H1 (cell line): ENCODE measurements around the gene MPP2. TPM values are rescaled to one million over a fixed set of nuclear protein-coding genes. Genes with fewer than 3 reads are reported as not detected.

ENCODE experiments used
- CTCF ChIA-PET: fragments of 300-600 bp; sonication (Branson Sonifier 250); formaldehyde crosslinking; loops from one replicate; lab custom pipeline; 2021; ENCODE audit not compliant: partially characterized antibody; lab: Charles Lee
- POLR2A ChIA-PET: fragments of 300-600 bp; sonication (Branson Sonifier 250); formaldehyde crosslinking; loops from one replicate; lab custom pipeline; 2021; ENCODE audit warnings: inconsistent platforms; ENCODE audit not compliant: partially characterized antibody; lab: Charles Lee
- DNase-seq, 2 experiments: peaks; one replicate each; pipeline versions ENCODE4 v3.0.0 to v3.0.0-alpha.2; 2010 to 2022; ENCODE audit warnings: low spot score in 2 of 2, low read depth in 1 of 2, mixed read lengths in 1 of 2
- FAIRE-seq: peaks from 2 replicates; lab custom pipeline; 2011; peaks lifted over from hg19 to GRCh38; lab: Jason Lieb, UNC
- H2AFZ ChIP-seq: 2 replicates; pipeline ENCODE4 v1.8.1; 2012; ENCODE audit warnings: low read length, inconsistent platforms
- H2AK5ac ChIP-seq: 2 replicates; pipeline ENCODE4 v1.6.1; 2013; ENCODE audit warnings: low read depth, low read length
- H2BK120ac ChIP-seq: replicated peaks from 2 replicates; pipeline ENCODE3; 2013; ENCODE audit warnings: low read depth, low read length, inconsistent platforms
- H2BK12ac ChIP-seq: 2 replicates; pipeline ENCODE4 v1.6.1; 2013; ENCODE audit warnings: low read depth, low read length
- H2BK15ac ChIP-seq: 2 replicates; pipeline ENCODE4 v1.6.1; 2013; ENCODE audit warnings: low read length
- H2BK20ac ChIP-seq: 2 replicates; pipeline ENCODE4 v1.6.1; 2013; ENCODE audit warnings: low read length
- H2BK5ac ChIP-seq: 2 replicates; pipeline ENCODE4 v1.6.1; 2013; ENCODE audit warnings: low read depth, low read length
- H3K14ac ChIP-seq: 2 replicates; pipeline ENCODE4 v1.6.1; 2013; ENCODE audit warnings: inconsistent platforms; ENCODE audit not compliant: insufficient read length
- H3K18ac ChIP-seq: 2 replicates; pipeline ENCODE4 v1.6.1; 2013; ENCODE audit warnings: low read length; ENCODE audit errors: extremely low read depth
- H3K23ac ChIP-seq: 2 replicates; pipeline ENCODE4 v1.6.1; 2013; ENCODE audit warnings: inconsistent platforms; ENCODE audit not compliant: insufficient read length
- H3K23me2 ChIP-seq: 2 replicates; pipeline ENCODE4 v1.6.1; 2013; ENCODE audit warnings: low read depth, low read length
- H3K27ac ChIP-seq: 2 replicates; pipeline ENCODE4 v1.6.1; 2011; ENCODE audit warnings: low read depth, low read length, inconsistent platforms
- H3K27me3 ChIP-seq, 4 experiments: replicated peaks in 1 of 4; 1 replicate in 1 of 4; 2 replicates in 3 of 4; pipeline versions ENCODE4 v1.6.1 to v1.8.1; 2011 to 2013; ENCODE audit warnings: low read length in 3 of 4, mild to moderate bottlenecking in 3 of 4, inconsistent platforms in 2 of 4, mixed read lengths in 2 of 4, moderate library complexity in 1 of 4; ENCODE audit not compliant: control insufficient read depth in 3 of 4, insufficient read depth in 3 of 4; ENCODE audit errors: extremely low read depth in 1 of 4
- H3K36me3 ChIP-seq, 4 experiments: 2 replicates each; pipeline versions ENCODE4 v1.6.1 to v1.8.1; 2011 to 2013; ENCODE audit warnings: mild to moderate bottlenecking in 4 of 4, low read length in 3 of 4, moderate library complexity in 2 of 4, control low read depth in 1 of 4, inconsistent platforms in 1 of 4; ENCODE audit not compliant: insufficient read depth in 4 of 4, control insufficient read depth in 2 of 4
- H3K4ac ChIP-seq: replicated peaks from 2 replicates; pipeline ENCODE3; 2013; ENCODE audit warnings: low read length, low read depth, mixed read lengths, inconsistent platforms; ENCODE audit not compliant: insufficient read length
- H3K4me1 ChIP-seq, 4 experiments: replicated peaks in 1 of 4; 1 replicate in 1 of 4; 2 replicates in 3 of 4; pipeline versions ENCODE4 v1.6.1 to v1.8.1; 2011 to 2013; ENCODE audit warnings: low read length in 3 of 4, inconsistent platforms in 2 of 4, mixed read lengths in 1 of 4; ENCODE audit not compliant: insufficient read depth in 4 of 4, control insufficient read depth in 3 of 4
- H3K4me2 ChIP-seq, 2 experiments: 2 replicates each; pipeline versions ENCODE4 v1.6.1 to v1.8.1; 2011 to 2013; ENCODE audit warnings: low read depth in 2 of 2, low read length in 2 of 2, control low read depth in 1 of 2, inconsistent platforms in 1 of 2, mild to moderate bottlenecking in 1 of 2; ENCODE audit not compliant: insufficient read depth in 1 of 2
- H3K4me3 ChIP-seq, 4 experiments: fragments of 200-600, 300-600 bp in 1 of 4; sonication (generic), shearing (Covaris generic), sonication (Bioruptor Twin) in 1 of 4; 2 replicates each; pipeline versions ENCODE4 v1.5.1 to v1.8.1; 2011 to 2016; ENCODE audit warnings: low read length in 4 of 4, low read depth in 3 of 4, control low read depth in 2 of 4, inconsistent platforms in 2 of 4, mild to moderate bottlenecking in 2 of 4, mixed read lengths in 1 of 4, moderate library complexity in 1 of 4; ENCODE audit not compliant: insufficient read depth in 2 of 4; ENCODE audit errors: extremely low read depth in 1 of 4
- H3K56ac ChIP-seq: replicated peaks from 2 replicates; pipeline ENCODE3; 2013; ENCODE audit warnings: low read depth, mild to moderate bottlenecking, mixed read lengths, low read length, inconsistent platforms; ENCODE audit not compliant: insufficient read length
- H3K79me1 ChIP-seq: 2 replicates; pipeline ENCODE4 v1.6.1; 2013; ENCODE audit warnings: low read depth, low read length, control low read depth
- H3K79me2 ChIP-seq, 2 experiments: 2 replicates each; pipeline versions ENCODE4 v1.6.1 to v1.8.1; 2012 to 2013; ENCODE audit warnings: low read length in 2 of 2, mild to moderate bottlenecking in 2 of 2, inconsistent platforms in 1 of 2; ENCODE audit not compliant: insufficient read depth in 2 of 2, control insufficient read depth in 1 of 2
- H3K9ac ChIP-seq, 4 experiments: replicated peaks in 1 of 4; 1 replicate in 1 of 4; 2 replicates in 3 of 4; pipeline versions ENCODE4 v1.6.1 to v1.8.1; 2011 to 2013; ENCODE audit warnings: low read depth in 3 of 4, low read length in 3 of 4, control low read depth in 2 of 4, mild to moderate bottlenecking in 2 of 4, moderate library complexity in 2 of 4, inconsistent platforms in 1 of 4; ENCODE audit errors: extremely low read depth in 1 of 4
- H3K9me3 ChIP-seq, 2 experiments: 2 replicates each; pipeline versions ENCODE4 v1.6.1 to v1.8.1; 2012 to 2013; ENCODE audit warnings: mild to moderate bottlenecking in 2 of 2, moderate library complexity in 2 of 2, control low read depth in 1 of 2, inconsistent platforms in 1 of 2, low read depth in 1 of 2, low read length in 1 of 2, mixed read lengths in 1 of 2; ENCODE audit not compliant: insufficient read depth in 2 of 2
- H4K20me1 ChIP-seq, 2 experiments: replicated peaks in 1 of 2; 2 replicates each; pipeline versions ENCODE3 to v1.8.1; 2011 to 2013; ENCODE audit warnings: inconsistent platforms in 2 of 2, low read length in 2 of 2, mild to moderate bottlenecking in 1 of 2; ENCODE audit not compliant: insufficient read depth in 2 of 2, control insufficient read depth in 1 of 2
- H4K5ac ChIP-seq: 2 replicates; pipeline ENCODE4 v1.6.1; 2013; ENCODE audit warnings: low read length, low read depth, mixed read lengths, inconsistent platforms; ENCODE audit not compliant: insufficient read length
- H4K8ac ChIP-seq: 2 replicates; pipeline ENCODE4 v1.8.0; 2013; ENCODE audit warnings: mild to moderate bottlenecking, moderate library complexity, low read length, inconsistent platforms; ENCODE audit not compliant: insufficient read depth; ENCODE audit errors: extremely low read depth
- H4K91ac ChIP-seq: replicated peaks from 2 replicates; pipeline ENCODE3; 2013; ENCODE audit warnings: low read length, mixed read lengths, inconsistent platforms; ENCODE audit not compliant: insufficient read length
- ASH2L ChIP-seq: fragments of 200-600, 300-600 bp; sonication (generic); IDR thresholded peaks from one replicate; pipeline ENCODE4 v1.7.1; 2017; ENCODE audit warnings: low read length
- EZH2 ChIP-seq: fragments of 200-600 bp; sonication (generic); IDR thresholded peaks from 2 replicates; pipeline ENCODE4 v1.7.1; 2012; ENCODE audit warnings: low read depth, mild to moderate bottlenecking, moderate library complexity, low read length, inconsistent platforms; ENCODE audit not compliant: severe bottlenecking
- KDM4A ChIP-seq: IDR thresholded peaks from one replicate; pipeline ENCODE4 v1.7.1; 2012; ENCODE audit warnings: low read depth, mild to moderate bottlenecking, moderate library complexity, low read length, inconsistent platforms; ENCODE audit not compliant: severe bottlenecking
- RAD21 ChIP-seq, 2 experiments: IDR thresholded peaks in 1 of 2; conservative IDR thresholded peaks in 1 of 2; 2 replicates each; pipeline ENCODE4 v1.6.1; 2011; ENCODE audit warnings: low read depth in 2 of 2, low read length in 2 of 2, improper control_type of control experiment in 1 of 2, inconsistent platforms in 1 of 2, mild to moderate bottlenecking in 1 of 2, moderate library complexity in 1 of 2
- RBBP5 ChIP-seq: IDR thresholded peaks from 2 replicates; pipeline ENCODE4 v1.7.1; 2012; ENCODE audit warnings: low read depth, mild to moderate bottlenecking, inconsistent platforms, low read length, moderate library complexity, borderline replicate concordance
- TAF7 ChIP-seq: optimal IDR thresholded peaks from 2 replicates; pipeline ENCODE3; 2011; ENCODE audit warnings: low read depth, mild to moderate bottlenecking, inconsistent platforms, low read length, moderate library complexity, borderline replicate concordance
- WGBS, 2 experiments: shearing (Covaris generic) in 1 of 2; methylation state at CpG; one replicate each; pipeline versions ENCODE4 v1.1.6 to v1.1.7; 2013 to 2015; ENCODE audit warnings: low lambda C conversion rate in 2 of 2, mixed read lengths in 2 of 2, inconsistent platforms in 1 of 2, low coverage in 1 of 2, missing lambda C conversion rate in 1 of 2; ENCODE audit not compliant: insufficient replicate concordance in 2 of 2, insufficient coverage in 1 of 2, insufficient read length in 1 of 2; ENCODE audit errors: extremely low coverage in 1 of 2, missing lambda C conversion rate in 1 of 2; 5-methylcytosine and 5-hydroxymethylcytosine counted together
- polyA plus RNA-seq, 7 experiments: library from polyadenylated mRNA; depleted of rRNA in 3 of 7; stranded (reverse) in 5 of 7; unstranded in 2 of 7; fragments of >200 nt in 5 of 7; fragments of 200-250 nt in 2 of 7; gene quantifications; 1 replicate in 5 of 7; 2 replicates in 1 of 7; 4 replicates in 1 of 7; pipeline versions ENCODE4 v1.2.1 to v1.2.3, GENCODE V29; 2011 to 2013; ENCODE audit warnings: missing spikeins in 2 of 7, mixed read lengths in 2 of 7
- total RNA-seq: library from RNA; stranded (reverse); fragmentation: NEBNext Ultra II Directional; extraction: Animal tissue kit (Norgen Biotek cat#: 25700); gene quantifications from 2 replicates; pipeline ENCODE4 v1.2.1, GENCODE V29; 2021
- TF ChIP-seq, protein P1 (sequence below): IDR thresholded peaks from 2 replicates; pipeline ENCODE4 v1.6.1; 2012; ENCODE audit warnings: inconsistent platforms

MPP2 gene
- total and polyA plus RNA-seq, 2 of the 8 experiments (the other 6 are each of a cell fraction or from before 2014, with no cell fraction given) = 30.9 to 34.1 TPM

DNA sequence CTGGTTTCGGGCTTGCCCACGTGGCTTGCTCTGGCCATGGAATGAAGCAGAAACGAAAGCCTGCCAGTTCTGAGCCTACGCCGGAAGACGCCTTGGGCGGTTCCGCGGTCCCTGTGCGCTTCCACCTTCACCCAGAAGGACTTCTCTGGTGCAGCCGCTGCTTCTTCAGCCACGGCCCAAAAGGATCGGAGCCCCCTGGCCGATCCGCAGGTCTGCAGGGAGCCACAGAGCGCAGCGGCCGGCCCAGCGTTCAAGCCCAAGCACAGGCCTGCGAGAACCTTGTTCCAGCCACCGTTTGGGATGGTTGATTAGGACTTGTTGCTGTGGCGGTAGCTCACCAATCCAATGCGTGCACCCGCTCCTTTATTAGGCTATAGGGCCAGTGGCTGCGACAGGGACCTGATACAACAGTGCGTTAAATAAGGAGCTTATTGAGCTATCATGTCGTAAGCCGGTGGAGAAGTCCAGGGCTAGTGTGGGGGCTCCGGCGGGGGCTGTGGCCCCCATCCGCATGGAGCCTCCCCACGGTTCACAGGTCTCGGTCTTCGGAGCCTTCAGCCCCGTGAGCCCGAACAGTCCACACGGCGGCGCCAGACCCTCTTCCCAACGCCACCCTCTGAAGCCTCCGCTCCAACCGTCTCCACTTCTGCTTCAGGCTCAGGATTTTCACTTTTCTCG is 10.2 kb upstream of the MPP2 start:
- H3K18ac ChIP-seq = peak overlapping the region; percentile 68
- no peak overlapping the region; the same call in 1 of the 2 replicates for H2BK5ac ChIP-seq
- no peak overlapping the region for H3K14ac ChIP-seq
- H4K20me1 ChIP-seq = peaks cover 0 to 7% of the 10 kb centered on the region in 2 experiments
- H4K8ac ChIP-seq = no peak overlapping the region; the same call in 1 of the 2 replicates
- no peak overlapping the region for H3K56ac ChIP-seq
- peaks cover 0 to 9% (median 7%) of the 10 kb centered on the region in 4 experiments; a peak in 5 of 7 replicates for H3K27me3 ChIP-seq
- H3K9ac ChIP-seq = no peak overlapping the region
- H3K4me1 ChIP-seq = peaks cover 0 to 8% (median 6%) of the 10 kb centered on the region in 4 experiments; a peak in 5 of 7 replicates
- DNase-seq (peak in 1 of 2 experiments; percentile 84), FAIRE-seq (no peak)
- peaks cover 7% of the 10 kb centered on the region for H3K23me2 ChIP-seq
- H2AFZ ChIP-seq = peak overlapping the region; percentile 65; the same call in 1 of the 2 replicates
- no peak overlapping the region for H3K27ac ChIP-seq
- H3K4me2 ChIP-seq = peak overlapping the region; percentile 66
- H3K79me1 ChIP-seq = no peaks in the 10 kb centered on the region
- CTCF ChIA-PET = interaction anchor here (0.8 to 13.7 kb wide), 15 partner anchors 8 to 218 kb away, joined by 3 to 106 read pairs (median 5); partner anchors contain the start of genes MPP2 and PPY
- 25% methylated on average over 43 of the region's 43 CpGs; no CpG with 5 or more reads in 1 of the 2 experiments for WGBS, 2 experiments
- H2AK5ac ChIP-seq = no peak overlapping the region
- H3K4ac ChIP-seq = no peak overlapping the region
- H3K4me3 ChIP-seq = peak overlapping the region; percentile 16 to 52 (median 26); a peak in 5 of 8 replicates
- 0 out of 2 replicates have a peak overlapping the region, but pooled peaks have one; percentile 65 for H2BK15ac ChIP-seq
- POLR2A ChIA-PET = interaction anchor here (0.6 to 1.6 kb wide), 3 partner anchors 16 to 437 kb away, joined by 3 to 4 read pairs (median 3); partner anchors contain the start of gene TMUB2
- H3K9me3 ChIP-seq = no peaks in the 10 kb centered on the region
- H3K79me2 ChIP-seq = no peaks in the 10 kb centered on the region
- H4K5ac ChIP-seq = no peak overlapping the region
- no peaks in the 10 kb centered on the region; a peak in 1 of 8 replicates for H3K36me3 ChIP-seq
- H2BK120ac ChIP-seq = no peak overlapping the region
- peak overlapping the region; percentile 68; the same call in 1 of the 2 replicates for H2BK12ac ChIP-seq
- peak overlapping the region; percentile 10; the same call in 1 of the 2 replicates for H2BK20ac ChIP-seq
- no peak overlapping the region for H3K23ac ChIP-seq
- H4K91ac ChIP-seq = peak overlapping the region; percentile 55
- peak; percentile 36 for TF ChIP-seq EZH2
- TF ChIP-seq RBBP5 = peak; percentile 42; the same call in 1 of the 2 replicates
- peak; percentile 44 for TF ChIP-seq KDM4A
- peak; percentile 34 for TF ChIP-seq ASH2L
- peak; percentile 57 to 68 for TF ChIP-seq RAD21 (IDR thresholded peaks at IDR 0.05 in 1 of 2, conservative IDR thresholded peaks at IDR 0.05 in 1 of 2; ENCODE audit: low read depth in 2 of 2, low read length in 2 of 2)
- TF ChIP-seq, protein P1, sequence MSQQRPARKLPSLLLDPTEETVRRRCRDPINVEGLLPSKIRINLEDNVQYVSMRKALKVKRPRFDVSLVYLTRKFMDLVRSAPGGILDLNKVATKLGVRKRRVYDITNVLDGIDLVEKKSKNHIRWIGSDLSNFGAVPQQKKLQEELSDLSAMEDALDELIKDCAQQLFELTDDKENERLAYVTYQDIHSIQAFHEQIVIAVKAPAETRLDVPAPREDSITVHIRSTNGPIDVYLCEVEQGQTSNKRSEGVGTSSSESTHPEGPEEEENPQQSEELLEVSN = peak; percentile 93
- no peak for TF ChIP-seq TAF7
